PC-9 (cell line): ENCODE results near the gene C10orf53. TPM values are rescaled to one million over a fixed set of nuclear protein-coding genes. Genes with fewer than 3 reads are reported as not detected.

ENCODE experiments used
- BruUV-seq: library from RNA; stranded (reverse); fragments of 400-500 nt; replicated peaks from 2 replicates; lab custom pipeline; 2021; lab: Mats Ljungman, UMichigan
- CTCF ChIA-PET: fragments of 300-600 bp; sonication (Branson Sonifier 250); formaldehyde crosslinking; loops from one replicate; lab custom pipeline; 2022; ENCODE audit warnings: antibody characterized with exemption; lab: Charles Lee
- POLR2A ChIA-PET: fragments of 300-600 bp; sonication (Branson Sonifier 250); formaldehyde crosslinking; loops from one replicate; lab custom pipeline; 2022; ENCODE audit warnings: antibody characterized with exemption; ENCODE audit not compliant: unreplicated experiment; lab: Charles Lee
- DNase-seq, 2 experiments: peaks; one replicate each; pipeline versions ENCODE4 v3.0.0 to v3.0.0-alpha.2; 2015 to 2022; ENCODE audit warnings: mixed read lengths in 1 of 2
- H2AFZ ChIP-seq: fragments of 200-600 bp; sonication (generic); 2 replicates; pipeline ENCODE4 v1.8.1; 2017; ENCODE audit warnings: antibody characterized with exemption
- H3F3A ChIP-seq: fragments of 200-600 bp; sonication (generic); 2 replicates; pipeline ENCODE4 v1.8.1; 2017; ENCODE audit warnings: antibody characterized with exemption, mild to moderate bottlenecking, low read depth; ENCODE audit not compliant: insufficient read depth
- H3K27ac ChIP-seq: fragments of 200-600 bp; sonication (generic); 2 replicates; pipeline ENCODE4 v1.6.1; 2016; ENCODE audit warnings: mixed run types
- H3K27me3 ChIP-seq: fragments of 200-600 bp; sonication (generic); 2 replicates; pipeline ENCODE4 v1.6.1; 2016; ENCODE audit warnings: low read depth, mixed run types; ENCODE audit not compliant: insufficient read depth
- H3K36me3 ChIP-seq: fragments of 200-600 bp; sonication (generic); 2 replicates; pipeline ENCODE4 v1.6.1; 2016; ENCODE audit warnings: low read depth, mixed run types
- H3K4me1 ChIP-seq: fragments of 200-600 bp; sonication (generic); replicated peaks from 2 replicates; pipeline ENCODE4 v1.6.1; 2016; ENCODE audit warnings: mixed run types; ENCODE audit not compliant: insufficient read depth
- H3K4me2 ChIP-seq: fragments of 200-600 bp; sonication (generic); 2 replicates; pipeline ENCODE4 v1.6.1; 2017; ENCODE audit warnings: mixed run types
- H3K4me3 ChIP-seq: fragments of 200-600 bp; sonication (generic); 2 replicates; pipeline ENCODE4 v1.6.1; 2016; ENCODE audit warnings: mixed run types
- H3K79me2 ChIP-seq: fragments of 200-600 bp; sonication (generic); 2 replicates; pipeline ENCODE4 v1.6.1; 2017; ENCODE audit warnings: low read depth, mixed run types
- H3K9me2 ChIP-seq: fragments of 200-600 bp; sonication (generic); 2 replicates; pipeline ENCODE4 v1.8.1; 2017; ENCODE audit warnings: mild to moderate bottlenecking; ENCODE audit not compliant: insufficient read depth
- H3K9me3 ChIP-seq: fragments of 200-600 bp; sonication (generic); 2 replicates; pipeline ENCODE4 v1.8.1; 2016; ENCODE audit warnings: low read depth; ENCODE audit not compliant: insufficient read depth
- H4K20me1 ChIP-seq: fragments of 200-600 bp; sonication (generic); 2 replicates; pipeline ENCODE4 v1.8.1; 2017; ENCODE audit not compliant: insufficient read depth
- EZH2 ChIP-seq: fragments of 200-600 bp; sonication (generic); IDR thresholded peaks from 2 replicates; pipeline ENCODE4 v1.8.0; 2017; ENCODE audit warnings: antibody characterized with exemption, low read depth
- intact Hi-C: fragments of 100-400 bp; cut with micrococcal nuclease; formaldehyde crosslinking; loops from one replicate; pipeline ENCODE4 v1.10.0; 2022; ENCODE audit not compliant: unreplicated experiment
- total RNA-seq: library from RNA; stranded (reverse); gene quantifications from 2 replicates; pipeline ENCODE4 v1.2.3, GENCODE V29; 2021
- TF ChIP-seq, protein P1 (sequence below): fragments of 200-600 bp; sonication (generic); conservative IDR thresholded peaks from 2 replicates; pipeline ENCODE4 v1.6.1; 2017; ENCODE audit warnings: mixed run types, antibody characterized with exemption, mild to moderate bottlenecking, moderate library complexity

Gene C10orf53
- total RNA-seq, 1 experiment from 2014 or later: not detected

DNA sequence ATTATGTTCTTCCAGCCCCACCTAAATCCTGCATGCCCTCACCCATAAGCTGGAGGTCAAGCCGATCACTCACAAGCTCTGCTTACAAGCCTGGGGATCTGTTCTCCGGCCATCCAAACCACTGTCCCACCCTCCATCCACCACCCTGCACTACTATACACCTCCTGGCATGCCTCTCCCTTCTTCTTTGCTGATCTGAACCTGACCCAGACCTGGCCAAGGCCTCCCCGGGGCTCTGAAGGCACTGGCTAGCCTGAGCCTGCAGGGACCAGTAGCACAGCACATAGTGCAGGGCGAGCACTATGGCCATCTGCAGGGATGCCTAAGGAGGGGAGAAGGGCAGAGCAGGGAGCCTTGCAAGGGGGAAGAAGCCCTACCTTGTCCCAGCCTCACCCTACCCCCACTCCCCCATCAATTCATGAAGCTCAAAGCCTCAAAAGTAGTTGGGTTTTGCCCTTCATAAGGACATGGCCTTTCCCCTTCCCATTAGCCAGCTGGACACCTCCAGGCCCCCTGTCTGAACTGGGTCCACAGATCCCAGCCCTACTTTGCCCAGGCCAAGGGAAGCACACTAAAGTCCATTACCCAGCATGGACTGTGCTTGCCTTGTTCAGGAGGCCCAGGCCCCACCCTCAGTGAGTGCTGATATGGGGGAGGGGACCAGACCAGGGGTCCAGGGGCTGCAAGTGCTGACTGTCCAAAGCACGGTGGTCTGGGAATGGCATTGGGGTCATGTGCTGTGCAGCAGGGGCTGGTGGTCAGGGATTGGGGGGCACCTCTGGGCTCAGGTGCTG, 36.0 kb upstream of the C10orf53 start:
- TF ChIP-seq, protein P1, sequence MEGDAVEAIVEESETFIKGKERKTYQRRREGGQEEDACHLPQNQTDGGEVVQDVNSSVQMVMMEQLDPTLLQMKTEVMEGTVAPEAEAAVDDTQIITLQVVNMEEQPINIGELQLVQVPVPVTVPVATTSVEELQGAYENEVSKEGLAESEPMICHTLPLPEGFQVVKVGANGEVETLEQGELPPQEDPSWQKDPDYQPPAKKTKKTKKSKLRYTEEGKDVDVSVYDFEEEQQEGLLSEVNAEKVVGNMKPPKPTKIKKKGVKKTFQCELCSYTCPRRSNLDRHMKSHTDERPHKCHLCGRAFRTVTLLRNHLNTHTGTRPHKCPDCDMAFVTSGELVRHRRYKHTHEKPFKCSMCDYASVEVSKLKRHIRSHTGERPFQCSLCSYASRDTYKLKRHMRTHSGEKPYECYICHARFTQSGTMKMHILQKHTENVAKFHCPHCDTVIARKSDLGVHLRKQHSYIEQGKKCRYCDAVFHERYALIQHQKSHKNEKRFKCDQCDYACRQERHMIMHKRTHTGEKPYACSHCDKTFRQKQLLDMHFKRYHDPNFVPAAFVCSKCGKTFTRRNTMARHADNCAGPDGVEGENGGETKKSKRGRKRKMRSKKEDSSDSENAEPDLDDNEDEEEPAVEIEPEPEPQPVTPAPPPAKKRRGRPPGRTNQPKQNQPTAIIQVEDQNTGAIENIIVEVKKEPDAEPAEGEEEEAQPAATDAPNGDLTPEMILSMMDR: no peak
- TF ChIP-seq EZH2: no peak
- intact Hi-C loops: no loop called here
- POLR2A ChIA-PET: no interaction called here

GRCh38 chr10:49644035-49644646, 35.3 kb upstream of the C10orf53 start:
- CTCF ChIA-PET: interaction anchor here (0.6 kb wide), 1 partner anchor 438 kb away, joined by 11 read pairs; no protein-coding TSS in a partner anchor
- Histone ChIP-seq H3K4me2 (no peak overlapping the region), H3K27me3 (peaks cover 34% of the 10 kb centered on the region), H2AFZ (no peak overlapping the region), H3K36me3 (no peaks in the 10 kb centered on the region), H3K79me2 (no peaks in the 10 kb centered on the region), H3K4me1 (no peaks in the 10 kb centered on the region), H3K27ac (no peak overlapping the region), H3K4me3 (no peak overlapping the region), H3K9me2 (no peaks in the 10 kb centered on the region), H4K20me1 (no peaks in the 10 kb centered on the region), H3K9me3 (no peaks in the 10 kb centered on the region), H3F3A (no peaks in the 10 kb centered on the region)
- POLR2A ChIA-PET: no interaction called here
- TF ChIP-seq EZH2: no peak
- TF ChIP-seq, protein P1: no peak
- BruUV-seq: no TSS peak
- intact Hi-C loops: no loop called here
- DNase-seq: peak in 1 of 2 experiments; percentile 29

More for the DNA sequence above, 36.0 kb upstream of the C10orf53 start:
- Histone ChIP-seq H3K27ac (no peak overlapping the region), H3K4me3 (no peak overlapping the region), H2AFZ (no peak overlapping the region), H3K9me3 (no peaks in the 10 kb centered on the region), H3K4me1 (no peaks in the 10 kb centered on the region), H3K79me2 (no peaks in the 10 kb centered on the region), H4K20me1 (no peaks in the 10 kb centered on the region), H3F3A (no peaks in the 10 kb centered on the region), H3K9me2 (no peaks in the 10 kb centered on the region), H3K4me2 (no peak overlapping the region), H3K27me3 (peaks cover 38% of the 10 kb centered on the region), H3K36me3 (no peaks in the 10 kb centered on the region)
- no TSS peak for BruUV-seq
- DNase-seq: peak in 1 of 2 experiments; percentile 6
- CTCF ChIA-PET: no interaction called here

- Histone ChIP-seq H3K27ac (no peak overlapping the region), H3K9me2 (no peaks in the 10 kb centered on the region), H3K4me1 (no peaks in the 10 kb centered on the region), H2AFZ (no peak overlapping the region), H3K9me3 (no peaks in the 10 kb centered on the region), H4K20me1 (no peaks in the 10 kb centered on the region), H3K4me2 (no peak overlapping the region), H3K27me3 (peaks cover 34% of the 10 kb centered on the region), H3K79me2 (no peaks in the 10 kb centered on the region), H3K36me3 (no peaks in the 10 kb centered on the region), H3K4me3 (no peak overlapping the region), H3F3A (no peaks in the 10 kb centered on the region)
- no peak for TF ChIP-seq EZH2
- TF ChIP-seq, protein P1: no peak
- CTCF ChIA-PET: no interaction called here
- POLR2A ChIA-PET: no interaction called here
- DNase-seq: peak in 1 of 2 experiments; percentile 1
- no TSS peak for BruUV-seq
- intact Hi-C loops: no loop called here
Measured at GRCh38 chr10:49645417-49645816, 34.0 kb upstream of the C10orf53 start.
